Left colon (tissue), 2 donors: ENCODE results near the gene RABGAP1L. TPM values are rescaled to one million over a fixed set of nuclear protein-coding genes. Genes with fewer than 3 reads are reported as not detected.

Experiments used
- ATAC-seq: fragments of 200-7000 bp; cut with Tn5 transposase; one replicate; pipeline ENCODE4 v1.9.1; 2020; ENCODE audit warnings: mild to moderate bottlenecking, moderate library complexity
- DNase-seq, 2 donors: peaks; one replicate each; pipeline ENCODE4 v3.0.0-alpha.2; 2020
- intact Hi-C, 2 donors: fragments of 100-400 bp; cut with DNase I in 1 of 2; cut with micrococcal nuclease in 1 of 2; formaldehyde crosslinking; loops; one replicate each; pipeline versions ENCODE4 v1.11.2 to v1.14.0; 2022; cut with DNase I, micrococcal nuclease
- total RNA-seq, 2 donors: library from RNA; stranded (reverse); fragmentation: NEBNext Ultra II Directional; extraction: Animal tissue kit (Norgen Biotek cat#: 25700); gene quantifications; one replicate each; pipeline ENCODE4 v1.2.1, GENCODE V29; 2021
- donor health status: DM: no; HTN: no; CAD: no.
- donor health status: DM: yes; HTN: yes; CAD: no.

The RABGAP1L gene
- total RNA-seq, 2 donors from 2014 or later: 67.8 to 70.4 TPM

DNA sequence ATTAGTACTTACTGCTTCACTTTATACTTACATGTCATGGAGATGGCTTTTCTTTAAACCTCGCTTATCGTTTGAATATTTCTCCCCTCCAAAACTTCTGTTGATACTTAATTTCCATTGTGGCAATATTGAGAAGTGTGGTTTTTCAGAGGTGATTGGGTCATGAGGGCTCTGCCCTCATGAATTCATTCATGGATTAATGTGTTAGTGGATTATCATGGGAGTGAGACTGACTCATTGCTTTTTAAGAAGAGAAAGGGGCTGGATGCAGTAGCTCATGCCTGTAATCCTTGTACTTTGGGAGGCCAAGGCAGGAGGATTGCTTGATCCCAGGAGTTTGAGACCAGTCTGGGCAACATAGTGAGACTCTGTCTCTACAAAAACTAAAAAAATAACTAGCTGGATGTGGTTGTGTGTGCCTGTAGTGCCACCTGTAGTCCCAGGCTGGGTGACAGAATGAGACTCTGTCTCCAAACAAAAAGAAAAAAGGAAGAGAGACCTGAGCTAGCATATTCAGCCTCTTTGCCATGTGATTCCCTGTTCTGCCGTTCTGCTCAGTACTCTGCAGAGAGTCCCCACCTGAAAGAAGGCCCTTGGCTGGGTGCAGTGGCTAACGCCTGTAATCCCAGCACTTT, 30.2 kb downstream of the RABGAP1L start:
- ATAC-seq: no peak
- intact Hi-C loops: no loop called here
- no peak for DNase-seq

GRCh38 chr1:174190691-174191199, 31.4 kb downstream of the RABGAP1L start:
- ATAC-seq (no peak), DNase-seq (no peak)
- intact Hi-C loops: no loop called here

DNA sequence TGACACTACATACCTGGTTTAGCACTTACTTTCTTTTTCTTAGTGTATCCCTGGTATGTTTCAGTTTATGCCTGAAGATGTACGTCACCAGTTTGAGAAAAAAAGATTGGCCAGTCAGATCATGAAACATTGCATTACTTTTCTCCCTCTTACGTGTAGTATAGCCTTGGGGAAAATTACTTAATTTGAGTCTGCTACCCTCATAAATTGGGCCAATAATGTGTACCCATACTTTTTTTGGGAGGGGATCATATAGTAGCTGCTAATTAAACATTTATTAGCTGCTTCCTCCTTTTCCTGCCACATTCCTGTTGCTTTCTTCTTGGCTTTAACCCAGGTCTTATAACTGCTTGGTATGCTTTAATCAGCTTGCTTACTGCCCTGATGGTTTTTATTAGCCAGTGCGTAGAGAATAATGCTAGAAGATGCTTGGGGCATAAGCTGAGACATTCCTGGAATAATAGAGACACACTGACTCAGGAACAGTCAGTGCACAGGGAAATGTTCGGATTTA, 32.1 kb downstream of the RABGAP1L start:
- ATAC-seq: no peak
- DNase-seq: no peak
- intact Hi-C loops: no loop called here

DNA sequence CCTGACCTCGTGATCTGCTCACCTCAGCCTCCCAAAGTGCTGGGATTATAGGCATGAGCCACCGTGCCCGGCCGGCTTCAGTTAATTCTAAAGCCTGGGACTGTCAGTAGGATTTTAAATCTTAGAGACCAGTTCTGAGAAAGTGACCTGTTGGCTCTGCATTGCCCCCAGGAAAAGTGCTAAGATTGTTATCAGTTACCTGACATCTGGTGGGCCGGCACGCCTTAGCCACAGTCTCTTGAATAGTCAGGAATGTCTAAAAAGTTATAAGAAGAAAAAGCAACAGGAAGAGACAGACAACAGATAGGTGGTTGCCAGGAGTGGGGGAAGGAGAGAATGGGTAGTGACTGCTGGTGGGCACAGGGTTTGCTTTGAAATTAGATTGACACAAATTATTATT, 35.1 kb downstream of the RABGAP1L start:
- intact Hi-C loops: no loop called here
- DNase-seq (no peak), ATAC-seq (no peak)

- no peak for ATAC-seq
- intact Hi-C loops: no loop called here
- no peak for DNase-seq
Measured at GRCh38 chr1:174197088-174197487, 37.8 kb downstream of the RABGAP1L start.

GRCh38 chr1:174197547-174197946, 38.2 kb downstream of the RABGAP1L start:
- DNase-seq (no peak), ATAC-seq (no peak)
- intact Hi-C loops: no loop called here

GRCh38 chr1:174198202-174198601, 38.9 kb downstream of the RABGAP1L start:
- no peak for ATAC-seq
- intact Hi-C loops: no loop called here
- no peak for DNase-seq

DNA sequence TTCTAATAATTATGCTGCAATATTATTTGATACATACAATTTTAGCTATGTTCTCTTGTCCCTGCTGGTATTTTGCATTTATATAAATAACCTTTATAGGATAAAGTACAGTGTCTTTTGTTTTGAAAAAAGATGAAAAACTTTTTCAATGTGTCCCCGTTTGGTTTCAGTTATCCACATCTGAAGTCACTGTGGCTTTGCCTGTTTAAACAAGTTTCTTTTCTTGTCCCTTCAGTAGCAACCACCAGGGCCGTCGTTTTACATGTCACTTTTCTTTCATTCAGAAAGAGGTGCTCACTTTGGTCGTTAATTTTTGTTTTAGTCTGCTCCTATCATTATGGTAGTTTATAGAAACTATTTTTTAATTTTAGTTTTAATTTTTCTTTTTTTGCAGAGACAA, 41.4 kb downstream of the RABGAP1L start:
- intact Hi-C loops: no loop called here
- ATAC-seq (no peak), DNase-seq (no peak)

DNA sequence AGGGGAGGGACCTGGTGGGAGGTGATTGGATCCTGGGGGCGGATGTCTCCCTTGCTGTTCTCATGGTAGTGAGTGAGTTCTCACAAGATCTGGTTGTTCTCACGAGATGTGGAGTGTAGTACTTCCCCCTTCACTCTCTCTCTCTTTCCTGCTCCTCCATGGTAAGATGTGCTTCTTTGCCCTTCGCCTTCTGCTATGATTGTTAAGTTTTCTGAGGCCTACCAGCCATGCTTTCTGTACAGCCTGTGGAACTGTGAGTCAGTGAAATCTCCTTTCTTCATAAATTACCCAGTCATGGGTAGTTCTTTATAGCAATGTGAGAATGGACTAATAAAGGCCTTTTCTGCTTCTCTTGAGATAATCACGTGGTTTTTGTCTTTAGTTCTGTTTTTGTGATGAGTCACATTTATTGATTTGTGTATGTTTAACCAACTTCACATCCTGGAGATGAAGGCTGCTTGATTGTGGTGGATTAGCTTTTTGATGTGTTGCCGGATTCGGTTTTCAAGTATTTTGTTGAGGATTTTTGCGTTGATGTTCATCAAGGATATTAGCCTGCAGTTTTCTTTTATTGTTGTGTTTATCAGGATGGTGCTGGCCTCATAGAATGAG, 45.5 kb downstream of the RABGAP1L start:
- DNase-seq: no peak
- no peak for ATAC-seq
- intact Hi-C loops: no loop called here

DNA sequence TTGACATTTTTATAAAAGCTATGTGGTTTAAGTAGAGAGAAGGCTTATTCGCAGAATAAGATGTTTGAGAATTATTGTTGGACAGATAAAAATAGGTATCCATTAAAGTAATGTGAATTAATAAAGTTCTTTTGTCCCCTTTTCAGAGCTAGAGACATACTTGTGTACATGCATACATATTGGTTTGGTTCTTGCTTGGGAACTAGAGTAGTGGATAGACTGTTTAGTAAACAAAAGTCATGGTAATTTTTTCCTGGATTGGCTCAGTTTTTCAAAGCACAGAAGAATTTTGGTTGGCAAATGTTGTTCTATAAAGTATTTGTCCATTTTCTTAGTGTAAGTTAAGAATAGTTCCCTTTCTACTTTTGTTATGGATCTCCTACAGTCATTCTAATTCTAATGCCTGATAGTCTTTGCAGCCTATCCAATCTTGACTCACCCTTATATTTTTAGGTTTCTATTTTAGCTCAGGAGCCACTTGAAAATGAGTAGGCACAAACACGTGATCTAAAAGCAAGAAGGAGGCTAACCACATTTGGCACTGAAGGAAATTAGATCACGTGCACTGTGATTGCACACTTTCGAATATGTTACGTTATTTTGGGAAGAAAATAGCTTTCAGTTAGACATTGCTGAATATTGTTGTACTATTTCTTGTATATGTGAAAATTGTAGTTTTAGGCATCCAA, 47.0 kb downstream of the RABGAP1L start:
- DNase-seq: no peak
- intact Hi-C loops: no loop called here
- ATAC-seq: no peak

DNA sequence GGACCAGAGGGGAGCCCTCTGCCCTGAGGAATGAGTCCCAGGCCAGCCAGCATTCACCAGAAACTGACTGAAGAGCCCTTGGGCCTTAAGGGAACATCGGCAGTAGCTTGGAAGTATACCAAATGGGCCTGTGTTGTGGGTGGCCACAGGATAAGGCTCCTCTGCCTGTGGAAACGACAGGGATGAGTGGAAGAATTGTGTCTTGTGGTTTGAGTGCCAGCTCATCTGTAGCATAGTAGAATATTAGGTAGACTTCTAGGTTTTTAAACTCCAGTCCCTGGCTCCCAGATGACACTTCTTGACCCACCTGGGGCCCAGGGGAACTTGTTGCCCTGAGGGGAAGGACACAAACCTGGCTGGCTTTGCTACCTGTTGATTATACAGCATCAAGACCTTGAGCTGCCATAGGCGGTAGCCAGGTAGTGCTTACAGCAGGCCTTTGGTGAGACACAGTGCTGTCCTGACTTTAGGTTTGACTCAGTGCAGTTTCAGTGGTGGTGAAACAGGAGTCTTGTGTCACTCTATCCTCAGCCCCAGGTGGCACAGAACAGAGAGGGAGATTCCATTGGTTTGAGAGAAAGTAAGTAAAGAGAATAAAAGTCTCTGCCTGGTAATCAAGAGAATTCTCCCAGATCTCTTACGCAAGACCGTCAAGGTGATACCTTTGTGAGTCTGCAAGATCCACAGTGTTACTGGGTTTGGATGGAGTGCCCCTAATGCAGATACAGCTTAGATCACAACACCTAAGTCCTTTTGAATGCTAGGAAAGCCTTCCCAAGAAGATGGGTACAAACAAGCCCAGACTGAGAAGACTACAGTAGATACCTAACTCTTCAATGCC, 50.2 kb downstream of the RABGAP1L start:
- DNase-seq (no peak), ATAC-seq (no peak)
- intact Hi-C loops: no loop called here

DNA sequence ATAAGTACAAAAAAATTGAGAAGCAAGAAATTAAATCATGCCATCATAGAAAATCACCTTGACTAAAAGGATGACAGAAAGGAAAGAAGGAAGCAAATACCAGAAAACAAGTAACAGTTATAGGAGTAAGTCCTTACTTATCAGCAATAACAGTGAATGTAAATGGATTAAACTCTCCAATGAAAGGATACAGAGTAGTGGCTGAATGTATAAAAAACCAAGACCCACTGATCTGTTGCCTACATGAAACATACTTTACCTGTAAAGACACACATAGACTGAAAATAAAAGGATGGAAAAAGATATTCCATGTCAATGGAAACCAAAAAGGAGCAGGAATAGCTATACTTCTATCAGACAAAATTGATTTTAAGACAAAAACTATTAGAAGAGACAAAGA, 52.2 kb downstream of the RABGAP1L start:
- DNase-seq (no peak), ATAC-seq (no peak)
- intact Hi-C loops: no loop called here

DNA sequence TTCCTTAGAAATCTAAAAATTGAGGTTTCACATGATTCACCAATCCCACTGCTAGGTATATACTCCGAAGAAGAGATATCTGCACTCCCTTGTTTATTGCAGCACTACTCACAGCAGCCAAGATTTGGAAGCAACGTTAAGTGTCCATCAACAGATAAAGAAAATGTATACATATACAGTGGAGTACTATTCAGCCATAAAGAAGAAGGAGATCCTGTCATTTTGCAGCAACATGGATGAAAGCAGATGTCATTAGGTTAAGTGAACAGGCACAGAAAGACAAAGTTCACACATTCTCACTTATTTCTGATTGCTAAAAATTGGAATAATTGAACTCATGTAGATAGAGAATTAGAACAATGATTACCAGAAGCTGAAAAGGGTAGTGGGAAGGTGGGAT, 56.4 kb downstream of the RABGAP1L start:
- ATAC-seq (no peak), DNase-seq (no peak)
- intact Hi-C loops: no loop called here

DNA sequence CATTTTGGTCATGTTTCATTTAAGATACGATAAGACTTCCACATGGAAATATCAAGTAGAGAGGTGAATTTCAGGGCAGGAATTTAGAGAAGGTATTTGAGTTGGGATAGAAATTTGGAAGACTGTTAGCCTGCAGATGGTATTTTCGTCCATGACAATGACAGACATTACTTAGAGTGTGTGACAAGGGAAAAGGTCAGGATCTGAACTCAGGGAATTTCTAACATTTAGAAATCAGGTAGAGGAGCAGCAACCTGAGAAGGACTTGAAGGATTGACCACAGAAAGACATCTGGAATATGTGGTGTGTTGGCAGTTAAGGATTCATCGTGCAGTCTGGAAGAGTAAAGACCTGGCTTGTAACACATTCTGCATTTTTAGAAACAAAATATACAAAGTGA, 57.9 kb downstream of the RABGAP1L start:
- DNase-seq: no peak
- intact Hi-C loops: no loop called here
- no peak for ATAC-seq

- DNase-seq (no peak), ATAC-seq (peak; percentile 63)
- intact Hi-C loops: no loop called here
Measured at GRCh38 chr1:174217787-174218574, 58.7 kb downstream of the RABGAP1L start.

DNA sequence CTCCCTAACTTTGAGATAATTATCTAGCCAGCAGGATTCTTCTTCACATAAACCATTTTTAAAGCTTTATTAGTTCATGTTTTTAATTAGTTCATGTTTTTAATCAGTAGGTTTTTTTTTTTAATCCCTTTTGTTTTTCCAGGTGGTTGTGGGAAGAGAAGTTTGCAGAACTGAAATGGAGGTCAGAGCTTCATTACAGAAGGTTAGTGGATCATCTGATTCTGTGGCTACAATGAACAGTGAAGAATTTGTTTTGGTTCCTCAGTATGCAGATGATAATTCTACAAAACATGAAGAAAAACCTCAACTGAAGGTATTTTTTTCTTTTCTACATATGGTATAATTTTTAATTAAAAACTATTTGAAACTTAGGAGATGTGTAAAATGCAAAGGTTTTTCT, 59.7 kb downstream of the RABGAP1L start:
- ATAC-seq (no peak), DNase-seq (no peak)
- intact Hi-C loops: no loop called here

- ATAC-seq: no peak
- intact Hi-C loops: no loop called here
- DNase-seq: no peak
Measured at GRCh38 chr1:174219606-174220370, 60.5 kb downstream of the RABGAP1L start.

DNA sequence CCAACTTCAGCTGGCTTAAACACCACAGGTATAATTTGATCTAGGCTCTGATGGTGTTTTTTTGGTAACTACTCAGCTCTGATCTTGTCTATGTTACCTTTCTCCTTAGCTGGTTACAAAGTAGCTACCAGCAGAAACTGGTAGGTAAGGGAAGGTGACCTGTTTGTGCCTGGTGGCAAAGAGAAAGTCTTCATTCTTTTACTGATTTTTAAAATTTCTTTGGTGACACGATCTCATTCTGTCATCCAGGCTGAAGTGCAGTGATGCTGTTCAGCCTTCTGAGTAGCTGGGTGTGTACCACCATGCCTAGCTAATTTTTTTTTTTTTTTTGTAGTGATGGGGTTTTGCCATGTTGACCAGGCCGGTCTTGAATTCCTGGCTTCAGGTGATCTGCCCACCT, 62.4 kb downstream of the RABGAP1L start:
- ATAC-seq (no peak), DNase-seq (no peak)
- intact Hi-C loops: no loop called here
